ENCODE data around the gene ACTL6A.

The ACTL6A gene

DNA sequence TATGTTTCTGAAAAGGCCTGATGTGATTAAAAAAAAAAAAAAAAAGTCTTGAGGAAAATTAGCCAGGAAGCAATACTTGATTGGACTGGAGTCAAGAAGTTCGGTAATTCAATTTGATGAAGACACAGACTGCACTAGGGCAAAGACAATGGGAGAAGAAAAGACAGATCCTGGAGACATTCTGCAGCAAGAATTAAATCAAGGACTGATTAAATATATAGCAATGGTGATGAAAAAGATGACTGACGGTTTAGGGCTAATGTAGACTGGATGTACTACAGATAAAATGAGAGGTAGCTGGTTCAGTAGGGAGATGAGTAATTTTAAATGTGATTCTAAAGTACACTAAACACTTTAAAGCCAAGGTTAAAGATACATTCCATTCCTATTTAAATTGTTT, 27.9 kb downstream of the ACTL6A start:
- DNase-seq (ENCODE audit: low read depth in 2 of 2): no peak

DNA sequence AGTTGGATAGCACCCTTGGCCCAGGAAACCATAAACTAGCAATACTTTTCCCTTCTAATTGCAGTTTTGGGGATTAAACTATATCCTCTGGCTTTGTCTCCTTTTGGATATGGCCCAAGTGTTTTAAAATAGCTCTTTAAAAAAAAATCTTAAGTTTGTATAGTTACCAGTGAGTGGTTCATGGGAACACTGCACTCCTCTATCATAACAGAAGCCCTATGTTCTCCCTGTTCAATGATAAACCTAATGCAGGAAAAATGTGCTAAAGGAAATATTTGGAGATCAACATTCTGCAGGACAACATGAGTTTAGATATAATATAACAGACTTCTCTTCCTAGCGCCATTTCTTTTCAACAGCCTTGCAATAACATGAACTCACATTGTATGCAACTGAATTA, 28.6 kb downstream of the ACTL6A start:
- no peak for DNase-seq (ENCODE audit: low read depth in 2 of 2)

DNA sequence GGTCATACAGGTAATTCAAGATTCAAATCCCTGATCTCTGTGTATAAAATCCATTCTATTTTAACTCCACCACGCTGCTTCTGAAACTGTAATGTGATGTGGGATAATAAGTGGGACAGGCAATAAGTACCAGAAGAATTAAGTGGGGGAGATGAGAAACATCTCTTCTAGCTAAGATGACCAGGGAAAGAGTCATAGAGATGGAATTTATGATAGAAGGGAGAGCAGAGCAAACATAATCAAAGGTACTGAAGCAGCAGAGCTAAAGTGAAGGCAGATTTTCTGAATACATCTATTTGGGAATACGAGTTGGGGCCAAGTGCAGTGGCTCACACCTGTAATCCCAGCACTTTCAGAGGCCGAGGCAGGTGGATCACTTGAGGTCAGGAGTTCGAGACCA, 36.8 kb downstream of the ACTL6A start:
- no peak for DNase-seq (ENCODE audit: low read depth in 2 of 2)

- DNase-seq (ENCODE audit: low read depth in 2 of 2): no peak
Observed at GRCh38 chr3:179603321-179603720, 40.6 kb downstream of the ACTL6A start.

DNA sequence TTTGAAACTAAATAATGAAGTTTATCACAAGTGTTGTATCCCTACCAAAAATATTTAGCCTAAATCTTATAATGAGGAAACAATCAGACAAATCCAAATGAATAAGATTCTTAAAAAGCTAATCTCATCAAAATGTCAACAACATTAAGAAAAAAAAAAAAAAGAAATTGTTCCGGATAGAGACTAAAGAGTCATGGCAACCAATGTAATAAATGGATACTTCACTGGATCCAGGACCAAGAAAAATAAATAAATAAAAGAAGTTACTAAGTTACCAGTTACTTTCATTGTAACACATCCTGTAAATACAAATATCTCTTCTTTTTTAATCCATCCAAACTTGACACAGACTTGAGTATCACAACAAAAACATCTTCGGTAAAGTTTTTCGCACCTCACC, 41.1 kb downstream of the ACTL6A start:
- no peak for DNase-seq (ENCODE audit: low read depth in 2 of 2)

DNA sequence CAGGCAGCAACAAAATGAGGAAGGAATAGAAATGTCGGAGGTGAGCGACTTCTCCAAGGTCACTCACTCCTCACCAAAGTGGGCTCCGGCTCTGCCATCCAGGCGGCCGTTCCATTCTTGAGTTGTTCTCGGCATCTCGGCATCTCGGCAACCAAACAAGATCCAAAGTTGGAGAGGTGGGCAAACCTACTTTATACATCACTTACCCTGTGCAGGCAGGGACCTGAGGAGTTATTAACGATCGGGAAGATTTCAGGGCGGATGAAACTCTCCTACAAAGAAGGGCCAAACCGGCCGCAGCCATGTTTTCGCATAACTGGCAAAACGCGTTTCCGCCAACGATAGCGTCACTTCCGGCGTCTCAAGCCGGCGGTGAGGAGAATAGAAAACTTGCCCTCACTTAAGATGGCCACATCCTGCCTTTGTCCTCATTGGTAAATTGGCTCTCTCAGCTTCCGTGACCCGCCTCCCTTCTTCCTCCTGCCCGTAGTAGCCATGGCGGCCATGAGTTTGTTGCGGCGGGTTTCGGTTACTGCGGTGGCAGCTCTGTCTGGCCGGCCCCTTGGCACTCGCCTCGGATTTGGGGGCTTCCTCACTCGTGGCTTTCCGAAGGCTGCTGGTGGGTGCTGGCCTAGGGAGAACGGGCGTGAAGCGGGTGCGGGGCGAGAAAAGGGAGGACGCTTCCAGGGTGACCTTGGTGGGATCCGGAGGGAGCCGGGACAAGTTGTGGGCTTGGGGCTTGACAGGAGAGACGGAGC, 41.8 kb downstream of the ACTL6A start, which contains the start of the genes MRPL47 and NDUFB5:
Gene MRPL47 (minus strand): TSS at position 318 of the 758 bp plus-strand sequence. CDS start 14 bp downstream, at position 304.
Gene NDUFB5 (plus strand): TSS at position 474 of the 758 bp plus-strand sequence. CDS start 22 bp downstream, at position 496.
- peak; percentile 85 to 87 for DNase-seq (ENCODE audit: low read depth in 2 of 2)

- no peak for DNase-seq (ENCODE audit: low read depth in 2 of 2)
Observed at GRCh38 chr3:179606534-179607085, 43.9 kb downstream of the ACTL6A start.

DNA sequence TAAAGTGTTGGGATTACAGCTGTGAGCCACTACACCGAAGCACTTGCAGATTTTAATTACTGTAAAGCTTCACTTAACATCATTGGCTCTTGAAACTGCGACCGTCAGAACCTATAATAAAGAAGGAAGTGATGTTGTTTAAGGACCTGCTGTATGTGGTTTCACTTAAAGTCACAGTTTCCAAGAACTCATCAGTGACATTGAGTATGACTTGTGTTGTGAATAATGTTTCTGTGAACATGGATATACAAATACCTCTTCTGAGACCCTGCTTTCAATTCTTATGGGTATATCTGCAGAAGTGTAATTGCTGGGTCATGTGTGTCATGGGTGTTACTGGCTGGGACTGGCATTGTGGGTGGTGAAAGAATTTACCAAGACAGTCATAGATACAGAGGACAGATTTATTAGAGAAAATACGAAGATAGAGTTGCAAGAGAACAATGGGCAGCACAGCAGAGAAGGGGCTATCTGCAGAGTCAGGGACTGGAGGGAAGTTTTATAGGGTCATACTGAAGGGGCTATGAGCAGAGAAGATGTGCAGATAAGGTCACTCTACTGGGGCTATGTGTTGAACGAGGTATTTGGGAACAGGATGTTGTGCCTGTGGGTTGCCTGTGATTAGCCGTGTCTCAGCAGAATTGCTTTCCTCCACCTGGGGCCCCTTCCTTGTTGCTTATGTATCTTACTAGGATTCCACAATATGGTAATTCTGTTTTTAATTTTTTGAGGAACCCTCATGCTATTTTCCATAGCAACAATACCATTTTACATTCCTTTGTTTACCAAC, 46.4 kb downstream of the ACTL6A start:
- no peak for DNase-seq (ENCODE audit: low read depth in 2 of 2)

DNA sequence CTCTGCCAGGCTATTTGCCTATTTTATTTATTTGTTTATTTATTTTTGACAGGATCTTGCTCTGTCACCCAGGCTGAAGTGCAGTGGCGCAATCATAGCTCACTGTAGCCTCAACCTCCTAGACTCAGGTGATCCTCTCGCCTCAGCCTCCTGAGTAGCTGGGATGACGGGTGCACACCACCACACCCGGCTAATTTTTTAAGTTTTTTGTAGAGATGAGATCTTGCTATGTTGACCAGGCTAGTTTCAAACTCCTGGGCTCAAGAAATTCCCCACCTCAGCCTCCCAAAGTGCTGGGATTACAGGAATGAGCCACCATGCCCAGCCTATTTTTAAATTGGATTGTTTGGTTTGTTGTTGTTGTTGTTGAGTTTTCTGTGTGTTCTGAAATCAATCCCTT, 47.3 kb downstream of the ACTL6A start:
- no peak for DNase-seq (ENCODE audit: low read depth in 2 of 2)

- DNase-seq (ENCODE audit: low read depth in 2 of 2): no peak
Observed at GRCh38 chr3:179613807-179614206, 51.1 kb downstream of the ACTL6A start.

DNA sequence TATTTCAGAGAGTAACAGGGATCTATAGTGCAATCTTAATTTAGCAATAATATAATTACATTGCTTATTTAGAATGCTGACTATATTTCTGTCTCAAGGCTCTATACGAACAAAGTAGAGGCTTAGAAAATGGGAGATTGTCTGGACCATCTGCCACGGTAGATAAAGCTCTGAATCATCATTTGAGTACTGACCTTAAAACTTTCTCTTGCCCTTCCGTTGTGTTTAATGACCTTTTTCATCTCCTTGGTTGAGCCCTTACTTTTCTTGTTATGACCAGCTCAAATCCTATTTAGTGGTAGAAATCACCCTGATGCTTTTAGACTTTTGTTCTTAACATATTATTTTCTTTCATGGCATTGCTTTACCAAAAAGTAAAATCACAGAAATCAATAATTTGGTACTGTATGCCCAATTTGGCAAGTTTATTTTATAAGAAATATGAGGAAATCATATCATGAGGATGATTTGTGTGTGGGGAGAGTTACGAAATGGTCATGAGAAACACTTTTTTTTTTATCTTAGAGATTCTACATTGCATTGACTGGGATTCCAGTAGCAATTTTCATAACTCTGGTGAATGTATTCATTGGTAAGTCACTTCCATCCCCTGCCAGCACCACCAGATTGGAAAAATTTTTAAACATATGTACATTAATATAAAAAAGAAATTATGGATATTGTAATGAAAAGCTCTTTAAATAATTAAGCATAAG, 52.9 kb downstream of the ACTL6A start:
- no peak for DNase-seq (ENCODE audit: low read depth in 2 of 2)

- DNase-seq (ENCODE audit: low read depth in 2 of 2): no peak
Observed at GRCh38 chr3:179622023-179622422, 59.3 kb downstream of the ACTL6A start.

- DNase-seq (ENCODE audit: low read depth in 2 of 2): no peak
Observed at GRCh38 chr3:179624451-179624850, 61.7 kb downstream of the ACTL6A start.

DNA sequence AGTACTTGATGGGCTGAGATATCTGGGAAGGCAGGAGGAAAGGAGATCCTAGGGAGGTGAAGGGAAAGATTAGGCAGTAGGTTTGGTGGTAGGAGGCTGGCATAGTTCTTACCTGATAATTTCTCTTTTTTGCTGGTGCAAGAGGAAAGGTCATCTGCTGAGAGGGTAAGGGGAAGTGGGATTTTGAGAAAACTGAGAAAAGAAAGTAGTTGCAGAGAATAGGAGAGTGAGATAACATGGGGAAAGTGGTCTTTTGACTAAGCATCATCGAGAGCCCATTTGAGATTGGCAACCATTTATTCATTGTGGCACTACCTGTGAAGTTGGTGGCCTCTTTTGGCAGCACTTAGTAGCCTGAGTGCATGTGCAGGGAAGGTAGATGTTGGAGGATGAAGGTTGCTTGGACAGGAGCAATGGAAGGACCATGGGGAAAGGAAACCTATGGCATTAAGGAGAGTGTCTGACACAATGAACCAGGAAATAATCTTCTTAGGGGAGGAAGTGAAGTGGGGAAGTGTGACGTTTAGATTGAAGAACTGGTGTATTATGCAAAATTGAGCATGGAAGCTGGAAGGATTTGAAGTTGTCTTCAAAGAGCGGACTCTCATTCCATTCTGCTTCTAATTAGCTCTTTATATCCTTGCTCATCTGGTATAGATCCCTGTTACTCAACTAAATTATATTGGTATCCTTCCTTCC, 68.2 kb downstream of the ACTL6A start:
- DNase-seq (ENCODE audit: low read depth in 2 of 2): no peak
